Keratinocyte (primary cell): ENCODE measurements around the gene TMEM258. TPM values are rescaled to one million over a fixed set of nuclear protein-coding genes. Genes with fewer than 3 reads are reported as not detected.

Experiments used
- DNase-seq: peaks from one replicate; pipeline ENCODE4 v3.0.0-alpha.2; 2011; ENCODE audit warnings: low read depth, missing footprints, low spot score
- FAIRE-seq: peaks from 2 replicates; lab custom pipeline; 2011; peaks lifted over from hg19 to GRCh38; lab: Jason Lieb, UNC
- H2AFZ ChIP-seq: 2 replicates; pipeline ENCODE4 v1.6.0; 2012; ENCODE audit warnings: low read length, control low read depth, inconsistent platforms; ENCODE audit not compliant: control insufficient read depth
- H3K27ac ChIP-seq: 2 replicates; pipeline ENCODE4 v1.5.1; 2011; ENCODE audit warnings: low read length; ENCODE audit not compliant: control insufficient read depth, insufficient read depth
- H3K27me3 ChIP-seq: 3 replicates; pipeline ENCODE4 v1.6.0; 2011; ENCODE audit warnings: low read length; ENCODE audit not compliant: control insufficient read depth, insufficient read depth; ENCODE audit errors: extremely low read depth
- H3K36me3 ChIP-seq, 2 experiments: 2 replicates in 1 of 2; 3 replicates in 1 of 2; pipeline ENCODE4 v1.5.1; 2011; ENCODE audit warnings: low read length in 2 of 2, mild to moderate bottlenecking in 1 of 2; ENCODE audit not compliant: control insufficient read depth in 2 of 2, insufficient read depth in 2 of 2; ENCODE audit errors: extremely low read depth in 1 of 2
- H3K4me1 ChIP-seq: 3 replicates; pipeline ENCODE4 v1.5.1; 2011; ENCODE audit warnings: low read length; ENCODE audit not compliant: control insufficient read depth, insufficient read depth; ENCODE audit errors: extremely low read depth
- H3K4me2 ChIP-seq: 3 replicates; pipeline ENCODE4 v1.6.0; 2011; ENCODE audit warnings: low read depth, low read length; ENCODE audit not compliant: control insufficient read depth, insufficient read depth; ENCODE audit errors: extremely low read depth
- H3K4me3 ChIP-seq, 3 experiments: fragments of 200-600 bp in 1 of 3; sonication (generic) in 1 of 3; 2 replicates in 2 of 3; 3 replicates in 1 of 3; pipeline ENCODE4 v1.5.1; 2011 to 2016; ENCODE audit warnings: low read length in 3 of 3, mild to moderate bottlenecking in 3 of 3, control low read depth in 2 of 3, inconsistent platforms in 1 of 3, low read depth in 1 of 3, mixed read lengths in 1 of 3, mixed run types in 1 of 3, moderate library complexity in 1 of 3; ENCODE audit not compliant: control insufficient read depth in 2 of 3, insufficient read depth in 2 of 3; ENCODE audit errors: extremely low read depth in 1 of 3
- H3K79me2 ChIP-seq: 2 replicates; pipeline ENCODE4 v1.6.0; 2012; ENCODE audit warnings: low read length; ENCODE audit not compliant: control insufficient read depth, insufficient read depth
- H3K9ac ChIP-seq: 3 replicates; pipeline ENCODE4 v1.6.0; 2011; ENCODE audit warnings: low read length; ENCODE audit not compliant: control insufficient read depth, insufficient read depth; ENCODE audit errors: extremely low read depth
- H3K9me1 ChIP-seq: 3 replicates; pipeline ENCODE4 v1.6.0; 2011; ENCODE audit warnings: low read length; ENCODE audit not compliant: control insufficient read depth, insufficient read depth; ENCODE audit errors: extremely low read depth
- H3K9me3 ChIP-seq: 2 replicates; pipeline ENCODE4 v1.5.1; 2012; ENCODE audit warnings: low read depth, low read length; ENCODE audit not compliant: control insufficient read depth
- H4K20me1 ChIP-seq: 3 replicates; pipeline ENCODE4 v1.6.0; 2011; ENCODE audit warnings: low read length; ENCODE audit not compliant: control insufficient read depth, insufficient read depth; ENCODE audit errors: extremely low read depth
- EZH2 ChIP-seq: IDR thresholded peaks from one replicate; pipeline ENCODE4 v1.6.1; 2012; ENCODE audit warnings: inconsistent platforms, mild to moderate bottlenecking, low read length, moderate library complexity
- dilution Hi-C: fragments of 300-500 bp; cut with MboI; formaldehyde crosslinking; loops from one replicate; pipeline ENCODE4 v1.7.0; 2020; ENCODE audit warnings: low sequenced_read_pairs; ENCODE audit not compliant: extremely low pct_ligation_motif_present
- polyA plus RNA-seq, 5 experiments: library from polyadenylated mRNA; depleted of rRNA in 3 of 5; stranded (reverse) in 3 of 5; stranded (forward) in 1 of 5; unstranded in 1 of 5; fragments of >200 nt; gene quantifications; 1 replicate in 1 of 5; 2 replicates in 3 of 5; 3 replicates in 1 of 5; pipeline versions ENCODE4 v1.2.1 to v1.2.3, GENCODE V29; 2011 to 2012; ENCODE audit warnings: missing spikeins in 2 of 5, low read depth in 1 of 5, low replicate concordance in 1 of 5
- TF ChIP-seq, protein P1 (sequence below), 3 experiments: IDR thresholded peaks in 1 of 3; conservative IDR thresholded peaks in 1 of 3; optimal IDR thresholded peaks in 1 of 3; 2 replicates in 2 of 3; 3 replicates in 1 of 3; pipeline versions ENCODE3 to v1.5.1; 2011; ENCODE audit warnings: low read length in 3 of 3, mild to moderate bottlenecking in 3 of 3, moderate library complexity in 2 of 3, control low read depth in 1 of 3, inconsistent platforms in 1 of 3; ENCODE audit not compliant: insufficient read depth in 2 of 3; ENCODE audit errors: extremely low read depth in 1 of 3

Gene TMEM258
- polyA plus RNA-seq, 1 donor (not counting 4 experiments of a cell fraction or from before 2014, with no cell fraction given): 249 TPM

DNA sequence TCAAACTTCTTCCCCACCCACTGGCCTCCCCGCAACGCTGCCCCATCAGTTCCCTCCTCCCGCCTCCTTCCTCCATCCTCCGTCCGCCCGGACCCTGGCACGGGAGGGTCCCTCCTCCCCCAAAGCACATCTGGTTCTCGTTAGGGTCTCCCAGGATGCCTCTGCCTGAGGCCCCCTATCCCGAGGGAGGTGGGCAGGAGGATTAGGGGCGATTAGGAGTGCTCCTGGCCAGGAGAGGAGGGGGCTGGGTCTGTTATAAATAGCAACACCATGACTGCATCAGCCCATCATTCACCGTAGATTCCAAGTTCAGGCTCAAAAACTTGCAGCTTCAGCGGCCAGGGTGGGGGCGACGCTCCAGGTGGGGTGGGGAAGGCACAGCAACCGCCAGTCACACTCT is 29.6 kb downstream of the TMEM258 start:
- dilution Hi-C loops: no loop called here
- Histone ChIP-seq H3K4me2 (no peak overlapping the region), H3K27me3 (peaks cover 9% of the 10 kb centered on the region), H3K4me1 (no peaks in the 10 kb centered on the region), H3K36me3 (no peaks in the 10 kb centered on the region), H2AFZ (no peak overlapping the region), H3K9ac (no peak overlapping the region), H3K79me2 (no peaks in the 10 kb centered on the region), H3K4me3 (no peak overlapping the region), H3K9me1 (no peaks in the 10 kb centered on the region), H3K27ac (no peak overlapping the region), H4K20me1 (no peaks in the 10 kb centered on the region), H3K9me3 (no peaks in the 10 kb centered on the region)
- no peak for FAIRE-seq
- no peak for DNase-seq
- no peak for TF ChIP-seq EZH2
- TF ChIP-seq, protein P1, sequence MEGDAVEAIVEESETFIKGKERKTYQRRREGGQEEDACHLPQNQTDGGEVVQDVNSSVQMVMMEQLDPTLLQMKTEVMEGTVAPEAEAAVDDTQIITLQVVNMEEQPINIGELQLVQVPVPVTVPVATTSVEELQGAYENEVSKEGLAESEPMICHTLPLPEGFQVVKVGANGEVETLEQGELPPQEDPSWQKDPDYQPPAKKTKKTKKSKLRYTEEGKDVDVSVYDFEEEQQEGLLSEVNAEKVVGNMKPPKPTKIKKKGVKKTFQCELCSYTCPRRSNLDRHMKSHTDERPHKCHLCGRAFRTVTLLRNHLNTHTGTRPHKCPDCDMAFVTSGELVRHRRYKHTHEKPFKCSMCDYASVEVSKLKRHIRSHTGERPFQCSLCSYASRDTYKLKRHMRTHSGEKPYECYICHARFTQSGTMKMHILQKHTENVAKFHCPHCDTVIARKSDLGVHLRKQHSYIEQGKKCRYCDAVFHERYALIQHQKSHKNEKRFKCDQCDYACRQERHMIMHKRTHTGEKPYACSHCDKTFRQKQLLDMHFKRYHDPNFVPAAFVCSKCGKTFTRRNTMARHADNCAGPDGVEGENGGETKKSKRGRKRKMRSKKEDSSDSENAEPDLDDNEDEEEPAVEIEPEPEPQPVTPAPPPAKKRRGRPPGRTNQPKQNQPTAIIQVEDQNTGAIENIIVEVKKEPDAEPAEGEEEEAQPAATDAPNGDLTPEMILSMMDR (optimal IDR thresholded peaks at IDR 0.05 in 1 of 3, IDR thresholded peaks at IDR 0.05 in 1 of 3, conservative IDR thresholded peaks at IDR 0.05 in 1 of 3; ENCODE audit: extremely low read depth in 1 of 3, insufficient read depth in 2 of 3, low read length in 3 of 3): no peak

DNA sequence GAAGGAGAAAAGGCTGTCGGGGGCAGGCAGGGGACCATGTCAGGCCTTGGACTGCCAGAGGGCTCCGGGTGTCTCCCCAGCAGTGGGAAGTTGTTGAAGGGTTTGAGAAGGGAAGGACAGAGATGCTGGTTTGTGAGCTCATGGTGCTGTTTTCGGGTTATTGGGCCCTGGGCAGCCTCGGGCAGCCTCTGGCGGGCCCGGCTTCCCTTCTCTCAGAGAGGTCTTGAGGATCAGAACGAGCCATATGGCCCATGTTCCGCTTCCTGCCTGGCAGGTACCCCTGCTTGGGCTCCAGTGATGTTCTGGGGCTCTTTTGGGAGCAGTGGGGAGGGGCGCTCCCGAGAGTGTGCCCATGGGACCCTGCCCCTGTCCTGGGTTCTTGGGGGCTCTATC is 30.2 kb downstream of the TMEM258 start:
- Histone ChIP-seq H3K9ac (no peak overlapping the region), H3K79me2 (no peaks in the 10 kb centered on the region), H3K36me3 (no peaks in the 10 kb centered on the region), H3K27ac (no peak overlapping the region), H3K9me3 (no peaks in the 10 kb centered on the region), H3K9me1 (no peaks in the 10 kb centered on the region), H2AFZ (no peak overlapping the region), H4K20me1 (no peaks in the 10 kb centered on the region), H3K27me3 (peaks cover 9% of the 10 kb centered on the region), H3K4me1 (no peaks in the 10 kb centered on the region), H3K4me3 (no peak overlapping the region), H3K4me2 (no peak overlapping the region)
- FAIRE-seq: no peak
- DNase-seq: no peak
- dilution Hi-C loops: no loop called here
- TF ChIP-seq EZH2: no peak
- TF ChIP-seq, protein P1 (optimal IDR thresholded peaks at IDR 0.05 in 1 of 3, IDR thresholded peaks at IDR 0.05 in 1 of 3, conservative IDR thresholded peaks at IDR 0.05 in 1 of 3; ENCODE audit: extremely low read depth in 1 of 3, insufficient read depth in 2 of 3, low read length in 3 of 3): no peak
